HK-2 (cell line): ENCODE measurements around the gene CRACDL.

Experiments used
- DNase-seq: peaks from one replicate; pipeline ENCODE4 v3.0.0-alpha.2; 2018; ENCODE audit not compliant: unreplicated experiment

The CRACDL gene

DNA sequence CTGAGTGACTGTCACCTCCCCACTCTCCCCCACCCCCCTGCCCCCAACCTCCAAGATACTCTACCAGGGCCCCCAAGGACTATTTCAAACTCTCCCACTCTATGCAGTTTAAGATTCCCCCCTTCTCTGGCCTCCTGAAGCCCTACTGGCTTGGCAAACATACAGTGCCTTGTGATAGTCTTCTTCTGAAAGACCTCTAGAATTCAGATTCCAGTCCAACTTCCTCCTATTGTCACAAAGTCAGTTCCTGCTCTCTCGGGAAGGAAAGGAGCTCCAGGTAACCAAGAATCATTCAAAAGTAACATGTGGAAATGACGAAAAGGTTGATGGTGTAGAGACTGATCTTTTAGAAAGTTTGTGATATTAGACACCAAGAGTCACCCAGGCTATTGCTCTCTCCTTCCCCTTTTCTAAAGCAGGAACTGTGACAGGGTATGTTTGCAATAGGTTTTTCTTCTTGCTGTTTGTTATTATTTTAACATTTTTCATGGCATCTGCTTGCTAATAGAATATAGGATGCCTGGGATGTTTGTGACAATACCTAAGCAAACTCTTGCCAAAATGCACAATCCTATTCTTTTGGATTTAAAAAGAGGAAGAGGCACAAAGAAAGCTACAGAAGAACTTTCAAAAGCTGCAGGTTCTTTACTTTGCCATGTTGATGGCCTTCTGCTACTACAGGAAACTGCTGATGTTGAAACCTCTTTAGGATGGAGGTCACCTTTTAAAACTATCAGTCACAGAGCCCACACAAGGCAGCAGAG lies 111.6 kb downstream of the CRACDL start:
- DNase-seq, result no peak

DNA sequence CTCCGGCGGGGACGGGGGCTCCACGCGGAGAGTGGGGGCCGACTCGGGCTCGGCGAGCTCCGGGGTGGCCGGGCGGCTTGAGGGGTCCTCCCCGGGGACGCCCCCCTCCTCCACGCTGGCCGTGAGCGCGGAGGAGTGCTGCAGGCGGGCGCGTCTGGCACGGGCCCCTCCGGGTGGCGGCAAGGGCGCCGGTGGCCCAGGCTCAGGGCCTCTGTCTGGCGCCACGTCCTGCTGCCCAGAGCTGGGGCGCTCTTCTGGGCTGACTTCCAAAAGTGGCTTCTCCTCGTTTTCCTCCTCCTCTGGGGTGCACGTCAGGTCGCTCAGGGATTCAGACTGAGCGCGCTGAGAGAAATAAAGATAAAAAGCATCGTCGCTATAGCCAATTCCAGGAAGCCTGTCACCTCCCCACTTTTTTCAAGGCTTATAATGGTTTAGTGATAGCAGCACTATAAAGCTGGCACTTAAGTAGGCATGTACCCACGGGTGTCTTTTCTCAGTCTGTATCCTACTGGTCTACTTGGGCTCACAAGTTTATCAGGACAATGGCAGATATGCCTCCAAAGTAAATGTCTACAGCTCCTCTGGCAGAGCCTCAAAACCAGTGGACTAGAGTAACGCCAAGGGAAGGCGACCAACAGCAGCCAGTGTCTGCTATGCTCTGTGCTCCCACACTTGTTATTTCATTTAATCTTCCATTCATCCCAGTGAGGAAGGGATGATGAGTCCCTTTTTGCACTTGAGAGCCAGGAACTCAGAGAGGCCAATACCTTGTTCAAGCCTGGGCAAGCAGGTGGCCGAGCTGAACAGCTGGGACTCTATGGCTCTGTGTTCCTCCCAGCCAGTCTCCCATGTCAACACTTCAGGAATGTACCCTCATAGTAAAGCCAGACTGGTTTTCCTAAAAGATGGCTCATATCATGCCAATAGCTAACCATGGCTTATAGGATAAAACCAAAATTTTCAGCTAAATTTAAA lies 112.5 kb downstream of the CRACDL start:
- no peak for DNase-seq

DNA sequence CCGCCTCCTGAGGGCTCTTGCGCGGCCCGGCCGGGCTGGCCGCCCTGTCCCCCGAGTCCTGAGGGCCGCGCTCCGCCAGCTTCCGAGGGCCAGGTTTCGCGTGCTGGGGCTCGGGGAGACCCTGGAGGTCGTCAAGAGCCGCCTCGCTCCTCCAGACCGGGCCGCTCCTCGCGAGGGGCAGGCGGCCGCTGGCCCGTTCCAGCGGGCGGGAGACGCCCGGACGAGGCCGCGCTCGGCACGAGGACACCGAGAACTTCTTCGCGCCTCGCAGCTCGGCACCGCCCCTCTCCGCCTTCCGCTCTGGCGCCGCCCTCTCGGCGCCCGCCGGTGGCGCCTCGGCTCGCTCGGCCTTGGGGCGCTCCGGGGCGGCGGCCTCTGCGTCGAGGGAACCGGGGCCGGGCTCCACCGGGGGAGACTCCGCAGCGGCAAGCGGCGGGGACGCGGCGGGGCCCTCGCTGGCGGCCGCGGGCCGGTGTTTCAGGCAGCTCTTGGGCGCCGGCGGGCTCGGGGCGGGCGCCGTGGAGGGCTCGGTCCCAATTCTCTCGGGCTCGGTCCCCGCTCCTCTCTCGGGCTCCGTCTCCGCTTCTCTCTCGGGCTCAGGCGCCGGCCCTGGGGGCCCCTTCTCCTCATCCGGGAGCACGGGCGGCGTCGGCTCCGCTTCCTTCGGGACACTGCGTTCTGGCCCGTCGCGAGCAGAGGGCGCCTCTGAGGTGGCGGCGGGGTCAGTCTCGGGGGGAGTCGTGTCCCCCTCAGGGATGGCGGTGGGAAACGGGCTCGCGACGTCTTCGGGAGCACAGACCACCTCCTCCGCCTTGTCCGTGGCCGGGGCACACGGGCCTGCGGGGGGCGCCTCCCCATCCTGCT lies 113.5 kb downstream of the CRACDL start:
- no peak for DNase-seq

DNA sequence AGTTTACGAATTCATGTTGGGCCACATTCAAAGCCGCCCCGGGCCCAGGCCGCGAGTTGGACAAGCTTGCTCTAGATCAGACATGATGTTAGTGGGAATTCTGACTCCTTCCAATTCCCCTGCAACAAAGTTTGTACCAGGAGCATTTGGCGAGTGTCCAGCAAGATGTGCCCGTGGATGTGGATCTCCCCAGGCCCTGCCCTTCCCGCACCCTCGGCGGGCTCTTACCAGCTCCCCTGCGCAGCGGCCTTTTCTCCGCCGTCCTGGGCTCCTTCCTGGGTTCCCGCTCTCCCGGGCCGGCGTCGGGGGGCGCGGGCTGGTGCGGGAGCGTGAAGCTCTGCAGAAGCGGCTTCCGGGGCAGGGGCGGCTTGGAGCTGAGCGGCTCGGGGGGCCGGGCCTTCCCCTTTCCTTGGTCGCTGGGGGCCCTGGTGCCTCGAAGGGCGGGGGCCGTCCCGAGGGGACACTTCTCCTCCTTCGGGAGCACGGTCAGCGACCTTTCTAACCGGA lies 114.3 kb downstream of the CRACDL start:
- no peak for DNase-seq

DNA sequence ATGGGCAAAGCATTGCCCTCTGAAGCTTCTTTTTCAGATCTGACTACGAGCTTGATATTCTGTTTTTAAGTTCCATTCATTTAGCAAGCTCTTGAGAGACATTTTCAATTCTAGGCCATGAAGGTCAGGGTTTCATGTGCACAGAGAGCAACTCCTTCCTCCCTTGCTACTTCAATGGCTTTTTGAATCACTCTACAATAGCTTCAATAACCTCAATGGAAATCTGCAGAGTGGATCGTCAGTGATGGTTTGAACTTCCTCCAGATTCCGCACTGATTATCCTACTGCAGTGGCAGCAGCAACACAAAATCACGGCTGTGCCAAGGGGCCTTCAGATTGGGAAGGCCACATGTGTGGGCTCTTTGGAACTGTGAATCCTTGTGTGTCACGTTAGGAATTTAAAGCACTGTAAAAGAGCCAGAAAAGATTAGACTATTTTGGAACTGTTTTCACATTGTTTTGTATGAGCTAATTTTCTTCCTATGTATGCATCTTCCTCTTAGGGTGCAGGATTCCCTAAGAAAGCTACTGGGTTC lies 116.7 kb downstream of the CRACDL start:
- DNase-seq, result no peak

DNA sequence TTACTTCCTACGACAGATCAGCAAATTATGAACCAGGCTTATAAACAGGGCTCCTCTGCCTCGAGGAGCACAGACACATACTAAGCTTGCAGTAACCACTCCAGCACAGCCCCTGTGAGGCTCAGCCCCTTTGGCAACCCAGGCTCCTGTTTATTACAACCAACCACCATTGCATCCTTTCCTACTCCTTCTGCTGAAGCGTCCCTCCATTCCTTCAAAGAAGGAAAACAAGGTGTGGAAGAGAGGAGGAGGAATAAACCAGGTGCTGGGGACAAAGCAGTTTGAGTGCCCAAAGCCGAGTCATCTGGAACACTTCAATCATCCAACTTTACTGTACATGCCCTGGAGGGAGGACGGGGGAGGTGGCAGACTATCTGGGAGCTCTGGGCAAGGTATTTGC lies 117.9 kb downstream of the CRACDL start:
- no peak for DNase-seq

DNA sequence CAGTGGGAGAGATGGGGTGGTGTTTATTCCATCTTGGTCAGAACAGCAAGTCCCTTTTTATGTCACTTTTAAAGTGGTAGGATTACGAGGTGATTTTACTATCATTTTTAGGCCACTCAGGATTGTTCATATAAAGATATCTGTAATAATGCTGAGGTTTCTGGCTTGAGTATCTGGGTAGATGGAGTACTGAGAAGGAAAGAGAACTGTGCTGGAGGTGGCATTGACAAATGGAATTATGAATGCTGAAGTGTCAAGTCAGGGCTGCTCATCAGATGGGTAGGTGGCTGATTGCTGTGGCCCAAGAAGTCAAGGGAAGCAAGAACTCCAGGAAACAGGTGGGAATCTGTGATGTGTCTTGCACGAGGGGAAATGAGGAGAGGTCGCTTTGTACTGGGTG lies 119.7 kb downstream of the CRACDL start:
- no peak for DNase-seq

DNA sequence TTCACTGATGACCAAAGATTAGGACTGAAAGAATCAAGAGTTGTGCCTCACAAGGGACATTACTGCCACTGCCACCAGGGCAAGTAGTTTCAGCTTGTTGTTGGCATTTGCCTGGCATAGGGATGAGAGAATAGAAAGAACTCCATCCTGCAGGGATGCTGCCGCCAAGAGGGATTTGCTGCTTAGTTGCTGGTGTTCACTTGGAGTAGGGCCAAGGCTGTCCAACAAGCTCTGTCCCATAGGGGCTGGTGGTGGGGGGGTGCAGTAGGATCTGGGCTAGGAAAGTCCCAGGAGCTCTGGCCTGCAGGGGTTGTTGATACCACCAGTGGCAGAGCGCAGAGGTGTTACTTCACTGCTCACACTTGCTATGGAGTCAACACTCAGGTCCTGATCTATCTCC lies 120.2 kb downstream of the CRACDL start:
- DNase-seq, result no peak

DNA sequence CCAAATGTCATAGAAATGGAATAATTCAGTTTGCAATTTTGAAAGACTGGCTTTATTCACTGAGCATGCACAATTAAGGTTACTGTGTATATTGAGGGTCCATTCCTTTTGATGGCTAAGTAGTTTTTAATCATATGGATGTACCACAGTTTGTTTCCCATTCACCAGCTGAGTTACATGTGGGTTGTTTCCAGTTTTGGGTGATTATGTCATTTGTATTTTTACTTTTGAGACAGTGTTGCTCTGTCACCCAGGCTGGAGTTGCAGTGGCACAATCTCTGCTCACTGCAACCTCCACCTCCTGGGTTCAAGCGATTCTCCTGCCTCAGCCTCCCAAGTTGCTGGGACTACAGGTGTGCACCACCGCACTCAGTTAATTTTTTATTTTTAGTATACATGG lies 124.3 kb downstream of the CRACDL start:
- DNase-seq, result no peak

DNA sequence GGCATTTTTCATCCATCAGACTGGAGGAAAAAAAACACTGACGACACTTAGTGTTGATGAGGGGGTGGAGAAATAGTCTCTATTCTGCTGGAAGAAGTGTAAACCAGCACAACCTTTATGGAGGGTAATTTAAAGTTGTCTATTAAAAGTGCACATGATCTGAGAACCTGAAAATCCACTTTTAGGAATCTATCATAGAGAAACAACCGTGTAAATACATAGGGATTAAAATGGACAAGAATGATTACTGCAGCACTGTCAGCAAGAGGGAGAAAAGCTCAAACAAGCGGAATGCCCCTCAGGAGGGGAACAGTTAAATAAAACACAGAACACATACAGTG lies 125.5 kb downstream of the CRACDL start:
- no peak for DNase-seq

DNA sequence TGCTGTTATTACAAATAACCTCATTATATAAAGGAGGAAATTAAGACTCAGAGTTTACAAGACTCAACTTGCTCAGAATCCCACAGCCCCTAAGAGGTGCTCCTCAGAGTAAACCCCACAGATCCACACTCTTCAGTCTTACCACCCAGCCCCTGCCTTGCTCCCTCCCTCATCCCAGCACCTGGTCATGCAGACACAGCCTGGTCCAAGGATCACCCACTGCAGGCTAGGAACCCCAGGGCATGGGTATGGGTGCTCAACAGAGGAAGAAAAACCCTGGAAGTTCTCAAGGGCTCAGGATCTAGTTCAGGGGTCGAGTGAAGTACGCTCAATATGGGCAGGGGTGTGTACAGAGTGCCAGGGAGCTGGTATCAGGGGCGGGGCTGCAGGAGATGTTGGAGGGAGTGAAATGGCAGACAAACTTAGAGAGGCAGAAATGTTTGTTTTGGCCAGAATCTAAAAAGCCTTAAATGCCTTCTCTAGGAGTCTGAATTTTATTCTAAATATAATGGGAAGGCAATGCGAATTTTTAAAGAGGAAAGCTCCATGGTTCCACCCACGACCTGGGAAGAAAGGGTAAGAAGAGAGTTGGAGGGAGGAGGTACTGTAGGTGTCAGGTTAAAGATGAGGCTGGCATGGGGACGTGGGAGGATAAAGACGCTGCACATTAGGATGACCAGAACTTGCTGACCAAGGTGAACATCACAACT lies 126.0 kb downstream of the CRACDL start:
- DNase-seq, result no peak

DNA sequence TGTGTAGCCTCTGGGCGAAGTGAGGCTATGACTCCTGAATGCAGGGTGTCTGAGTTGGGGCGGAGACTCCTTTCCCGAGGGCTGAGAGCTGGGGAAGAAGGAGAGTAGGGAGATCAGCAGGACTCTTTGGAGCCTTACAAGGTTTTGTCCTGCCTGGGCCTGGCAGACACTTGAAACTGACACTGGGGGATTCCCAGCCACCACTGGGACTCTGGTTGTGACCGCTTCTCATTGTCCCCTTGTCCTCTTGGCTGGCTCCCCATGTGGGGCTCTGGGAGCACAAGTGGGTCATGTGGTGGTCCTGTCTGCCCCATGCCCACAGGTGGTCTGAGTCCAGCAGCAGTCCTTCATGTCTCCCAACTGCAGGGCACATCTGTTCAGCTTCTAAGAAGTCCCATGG lies 126.9 kb downstream of the CRACDL start:
- DNase-seq, result no peak

DNA sequence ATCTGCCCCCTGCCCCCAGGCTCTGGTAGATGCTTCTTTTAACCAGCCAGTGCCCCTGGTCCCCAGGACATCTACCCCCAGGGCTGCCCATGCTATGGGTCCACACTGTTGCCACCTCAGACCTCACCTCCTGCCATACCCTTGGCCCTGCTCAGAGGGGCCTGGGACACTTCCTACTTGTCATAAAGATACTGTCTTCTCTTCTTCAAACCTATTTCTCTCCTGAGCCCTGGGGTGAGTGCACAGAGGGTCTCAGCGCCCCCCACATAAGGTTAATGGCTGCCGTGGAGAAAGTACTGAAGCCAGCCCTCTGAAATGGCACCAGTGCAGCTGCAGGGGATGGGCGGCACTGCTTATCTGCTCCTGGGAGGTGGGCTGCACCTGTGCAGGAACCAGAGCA lies 127.5 kb downstream of the CRACDL start:
- no peak for DNase-seq

DNA sequence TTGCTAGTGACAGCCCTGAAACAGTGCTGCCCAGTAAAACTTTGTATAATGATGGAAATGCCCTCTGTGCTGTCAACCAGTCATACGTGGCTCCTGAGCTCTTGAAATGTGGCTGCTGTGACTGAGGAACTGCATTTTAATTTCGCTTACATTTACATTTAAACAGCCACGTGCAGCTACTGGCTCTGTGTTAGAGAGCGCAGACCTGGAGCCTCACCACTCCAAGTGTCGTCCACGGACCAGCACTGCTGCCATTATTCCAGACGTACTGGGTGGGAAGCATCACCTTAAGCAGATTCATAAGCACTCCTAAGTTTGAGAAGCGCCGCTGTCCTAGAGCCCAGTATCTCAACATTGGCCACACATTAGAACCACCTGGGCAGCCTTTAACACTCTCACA lies 128.1 kb downstream of the CRACDL start:
- DNase-seq, result no peak

DNA sequence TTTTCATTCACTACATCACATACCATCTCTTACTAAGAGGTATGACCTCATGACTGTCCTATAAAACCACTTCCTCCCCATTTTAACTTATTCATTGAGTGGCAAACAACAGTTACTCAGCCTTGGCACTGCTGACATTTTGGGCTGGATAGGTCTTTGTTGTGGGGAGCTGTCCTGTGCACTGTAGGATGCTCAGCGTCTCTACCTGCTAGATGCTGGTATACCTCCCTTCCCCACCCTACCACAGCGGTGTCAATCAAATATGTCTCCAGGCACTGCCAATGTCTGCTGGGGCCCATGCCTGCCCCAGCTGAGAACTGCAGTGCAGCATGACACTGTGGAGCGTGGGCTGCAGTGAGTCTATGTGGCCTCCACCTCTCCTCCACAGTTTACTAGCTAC lies 128.8 kb downstream of the CRACDL start:
- no peak for DNase-seq

DNA sequence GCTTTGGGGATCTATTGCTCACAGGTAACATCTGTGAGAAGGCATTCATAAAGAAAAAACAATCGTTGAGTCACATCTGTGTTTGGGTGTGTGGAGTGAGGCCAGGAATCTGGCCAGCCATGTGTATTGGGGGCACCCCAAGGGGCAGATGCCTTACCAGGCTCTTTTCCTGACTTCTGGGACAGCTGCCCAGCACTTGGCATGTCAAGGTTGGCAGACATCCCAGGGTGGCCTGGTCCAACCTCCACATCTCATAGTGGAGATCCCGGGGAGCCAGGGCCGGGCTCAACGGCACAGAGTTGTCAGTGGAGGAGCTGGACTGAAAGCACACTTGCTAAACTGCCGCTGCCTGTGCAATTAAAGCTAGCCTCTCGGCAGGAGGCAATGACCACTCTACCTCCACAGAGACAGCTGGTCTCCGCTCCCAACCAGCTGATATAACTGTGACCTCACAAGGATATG lies 129.8 kb downstream of the CRACDL start:
- no peak for DNase-seq

DNA sequence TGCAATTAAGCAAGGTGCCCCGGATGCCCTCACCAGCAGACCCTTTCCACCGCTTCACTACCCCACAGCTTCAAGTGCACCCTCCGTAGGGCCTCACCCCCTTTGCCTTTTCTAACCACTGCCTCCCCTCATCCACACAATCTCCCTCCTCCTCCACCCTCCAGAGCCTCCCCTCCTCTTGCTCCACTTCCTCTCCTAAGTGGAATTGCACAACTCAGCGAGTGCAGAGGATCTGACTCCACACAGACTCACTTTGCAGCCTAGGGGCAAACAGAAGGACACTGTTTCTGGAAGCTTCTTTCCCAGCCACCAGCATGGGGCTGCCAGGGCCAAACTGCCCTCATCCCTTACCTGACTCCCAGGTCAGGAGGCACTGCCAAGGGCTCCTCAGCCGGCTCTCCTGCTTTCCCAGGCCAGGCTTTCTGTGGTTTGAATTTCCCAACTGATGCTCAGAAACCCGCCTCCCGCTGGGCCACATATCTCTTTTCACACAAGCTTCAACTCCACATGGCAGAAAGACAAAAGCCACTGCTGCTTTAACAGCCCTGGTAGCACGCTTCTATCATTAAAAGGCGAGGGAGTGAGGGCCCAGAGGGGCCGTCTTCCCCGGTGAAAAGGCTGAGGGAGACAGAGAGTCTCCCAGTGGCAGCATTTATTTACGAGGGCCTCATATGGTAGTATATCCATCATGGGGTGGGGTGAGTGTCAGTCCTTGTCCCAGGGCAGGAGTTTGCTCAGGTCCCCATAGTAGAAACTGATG lies 130.4 kb downstream of the CRACDL start:
- no peak for DNase-seq

DNA sequence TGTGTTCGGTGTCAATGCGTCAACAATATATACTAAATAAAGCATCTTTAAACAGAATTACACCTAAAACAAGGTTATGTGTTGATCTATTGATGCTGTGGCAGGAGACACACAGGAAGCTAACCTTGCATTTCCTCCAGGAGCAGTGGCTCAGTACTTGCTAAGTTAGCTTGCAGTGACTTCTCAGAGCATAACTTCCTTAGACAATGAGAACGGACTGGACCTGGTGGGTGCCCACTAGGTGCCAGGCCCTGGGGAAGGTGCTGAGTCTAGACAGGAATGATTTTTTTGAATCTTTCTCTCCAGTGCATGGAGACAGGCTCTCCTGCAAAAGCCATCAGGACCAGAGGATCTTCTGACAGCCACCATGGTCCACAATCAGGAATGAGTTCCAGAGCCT lies 131.3 kb downstream of the CRACDL start:
- no peak for DNase-seq

DNA sequence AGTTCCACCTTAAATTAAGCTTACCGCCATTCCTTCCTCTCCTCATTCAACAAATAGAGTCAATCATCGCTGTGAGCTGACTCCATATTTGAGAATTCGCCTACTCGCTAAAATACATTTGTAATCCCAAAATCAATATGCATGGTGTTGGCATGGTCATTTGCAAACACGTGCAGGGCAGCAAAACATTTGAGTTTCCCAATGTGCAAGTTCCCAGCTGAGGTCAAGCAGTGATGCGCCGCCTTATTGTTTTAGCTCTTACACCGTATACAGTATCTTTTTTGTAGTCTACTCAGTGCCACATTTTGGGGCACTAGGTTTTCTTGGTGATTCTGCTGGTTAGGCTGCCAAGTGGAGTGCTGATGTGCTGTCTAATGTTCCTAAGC lies 131.8 kb downstream of the CRACDL start:
- DNase-seq, result no peak
